ENCODE results near the gene LGALS1.
A peak's percentile ranks its signal among the peaks of the same experiment; 100 is the strongest.
"Not testable (repeated sequence)": the region's sequence is repeated elsewhere in the genome, so short reads cannot be mapped to it uniquely, and the experiment has no call there.

The LGALS1 gene

DNA sequence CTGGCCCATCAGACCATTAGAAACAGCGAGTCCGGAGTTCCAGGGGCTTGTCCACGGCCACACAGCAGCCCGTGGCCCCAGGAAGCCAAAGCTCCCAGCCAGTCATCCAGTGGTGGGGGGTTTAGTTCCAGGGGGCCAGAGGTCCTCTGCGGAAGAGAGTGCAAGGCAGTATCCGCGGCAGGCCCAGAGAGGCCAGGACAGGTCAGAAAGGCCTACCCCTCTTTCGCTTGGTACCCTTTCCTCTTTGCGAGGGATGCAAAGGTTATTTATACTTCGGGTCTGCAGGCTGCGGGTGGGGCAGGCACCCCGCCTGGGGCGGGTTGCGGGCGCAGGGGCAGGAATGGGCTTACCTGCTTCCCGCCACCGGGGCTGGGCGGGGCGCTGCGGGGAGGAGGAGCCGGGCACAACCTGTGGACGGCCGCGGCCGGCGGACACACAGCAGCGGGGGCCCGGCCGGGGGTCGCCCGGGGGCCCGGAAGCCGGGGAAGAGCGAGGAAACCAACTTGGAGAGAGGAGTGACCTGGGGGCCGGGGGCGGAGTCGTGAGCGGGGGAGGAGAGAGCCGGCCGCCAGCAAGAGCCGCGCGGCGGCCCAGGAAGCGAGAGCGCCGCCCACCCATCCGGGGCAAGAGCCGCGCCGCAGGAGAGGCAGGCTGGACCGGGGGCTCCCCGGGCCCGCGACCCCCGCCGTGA lies 36.2 kb upstream of the LGALS1 start, which contains the start of gene SH3BP1:
TSS of gene SH3BP1 (plus strand) at position 600 of the 691 bp plus-strand sequence. CDS start 119 bp downstream, outside the sequence.
- DNase-seq (ENCODE audit: low read depth in 4 of 4, low spot score in 1 of 4) = peak in 1 of 4 experiments; percentile 55

GRCh38 chr22:37639771-37640590 lies 35.5 kb upstream of the LGALS1 start:
- DNase-seq (ENCODE audit: low read depth in 4 of 4, low spot score in 1 of 4) = no peak

DNA sequence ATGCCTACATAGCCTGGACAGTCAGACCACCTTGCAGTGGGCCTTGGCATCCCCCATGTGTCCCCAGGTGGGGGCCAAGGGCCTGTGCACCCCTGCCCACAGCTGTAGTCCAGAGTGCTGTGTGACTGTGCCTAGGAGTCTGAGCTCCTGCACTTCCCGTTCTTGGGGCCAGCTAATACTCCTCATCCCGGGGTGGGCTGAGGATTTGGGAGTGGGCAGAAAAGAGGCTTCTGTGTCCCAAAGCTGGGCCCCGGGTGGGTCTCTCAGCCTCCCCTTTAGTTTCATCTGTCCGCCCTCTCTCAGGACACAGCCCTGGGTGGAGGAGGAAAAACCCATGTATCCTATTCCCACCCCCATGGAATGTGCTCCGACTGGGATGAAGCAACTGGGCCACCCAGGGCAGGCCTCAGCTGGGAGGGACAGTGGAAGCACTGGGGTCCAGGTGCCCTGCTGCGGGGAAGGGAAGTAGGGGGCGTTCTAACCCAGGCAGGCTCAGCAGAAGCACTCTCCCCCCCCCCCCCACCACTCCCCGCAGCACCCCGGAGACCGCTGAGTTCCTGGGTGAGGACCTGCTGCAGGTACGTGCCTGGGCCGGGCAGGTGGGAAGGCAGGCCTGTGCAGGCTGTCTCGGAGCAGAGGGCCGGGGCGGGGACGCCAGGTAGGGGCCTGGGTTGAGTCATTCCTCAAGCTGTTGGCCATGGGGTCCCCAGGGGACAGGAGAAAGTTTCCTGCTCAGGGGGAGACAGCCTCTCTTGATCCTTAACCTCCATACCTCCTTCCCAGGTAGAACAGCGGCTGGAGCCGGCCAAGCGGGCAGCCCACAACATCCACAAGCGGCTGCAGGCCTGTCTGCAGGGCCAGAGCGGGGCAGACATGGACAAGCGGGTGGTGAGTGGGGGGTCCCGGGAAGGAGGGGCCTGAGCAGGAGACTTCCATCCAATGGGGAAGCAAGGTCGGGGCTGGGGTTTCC lies 34.6 kb upstream of the LGALS1 start:
- no peak for DNase-seq (ENCODE audit: low read depth in 4 of 4, low spot score in 1 of 4)

- DNase-seq (ENCODE audit: low read depth in 4 of 4, low spot score in 1 of 4) = no peak
Measured at GRCh38 chr22:37641561-37641949, 33.9 kb upstream of the LGALS1 start.

GRCh38 chr22:37643225-37643847 lies 32.1 kb upstream of the LGALS1 start:
- DNase-seq (ENCODE audit: low read depth in 4 of 4, low spot score in 1 of 4) = peak; percentile 80 to 93 (median 82)

DNA sequence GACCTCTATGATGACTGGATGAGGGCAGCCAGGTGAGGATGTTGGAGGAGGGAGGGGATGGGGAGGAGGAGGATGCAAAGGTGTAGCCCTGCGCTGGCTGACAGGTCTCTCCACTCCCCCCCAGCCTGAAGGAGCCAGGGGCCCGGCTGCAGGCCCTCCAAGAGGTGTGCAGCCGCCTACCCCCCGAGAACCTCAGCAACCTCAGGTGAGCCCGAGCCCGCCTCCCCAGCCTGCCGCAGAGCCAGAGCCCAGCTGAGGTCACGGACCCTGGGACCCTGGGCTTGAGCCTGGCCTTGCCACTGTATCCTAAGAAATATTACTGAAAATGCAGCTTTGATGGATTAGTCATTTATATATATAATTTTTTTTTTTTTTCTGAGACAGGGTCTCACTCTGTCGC lies 28.1 kb upstream of the LGALS1 start:
- DNase-seq (ENCODE audit: low read depth in 4 of 4, low spot score in 1 of 4) = no peak

- DNase-seq (ENCODE audit: low read depth in 4 of 4, low spot score in 1 of 4) = no peak
Measured at GRCh38 chr22:37647928-37648327, 27.5 kb upstream of the LGALS1 start.

DNA sequence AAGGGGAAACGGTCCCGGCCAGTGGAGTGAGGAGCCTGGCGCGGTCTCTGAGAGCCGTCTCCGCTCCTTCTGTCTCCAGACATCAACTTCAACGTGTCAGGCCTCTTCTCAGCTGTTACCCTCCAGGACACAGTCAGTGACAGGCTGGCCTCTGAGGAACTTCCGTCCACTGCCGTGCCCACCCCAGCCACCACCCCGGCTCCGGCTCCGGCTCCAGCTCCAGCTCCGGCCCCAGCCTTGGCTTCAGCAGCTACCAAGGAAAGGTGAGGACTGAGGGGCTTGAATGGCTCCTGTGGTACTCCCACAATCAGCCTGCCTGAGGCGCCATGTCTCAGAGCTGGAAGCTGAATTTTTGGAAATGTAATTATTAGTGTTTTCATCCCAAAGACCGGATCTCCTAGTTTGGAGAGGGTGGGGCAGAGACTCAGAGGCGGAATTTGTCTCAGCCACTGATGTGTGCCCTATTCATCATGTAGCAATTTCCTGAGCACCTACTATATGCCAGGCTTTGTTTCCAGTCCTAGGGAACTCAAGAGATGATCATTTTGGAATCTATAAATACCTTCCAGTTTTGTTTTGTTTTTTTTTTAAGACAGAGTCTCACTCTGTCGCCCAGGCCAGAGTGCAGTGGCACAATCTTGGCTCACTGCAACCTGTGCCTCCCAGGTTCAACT lies 24.8 kb upstream of the LGALS1 start:
- no peak for DNase-seq (ENCODE audit: low read depth in 4 of 4, low spot score in 1 of 4)

DNA sequence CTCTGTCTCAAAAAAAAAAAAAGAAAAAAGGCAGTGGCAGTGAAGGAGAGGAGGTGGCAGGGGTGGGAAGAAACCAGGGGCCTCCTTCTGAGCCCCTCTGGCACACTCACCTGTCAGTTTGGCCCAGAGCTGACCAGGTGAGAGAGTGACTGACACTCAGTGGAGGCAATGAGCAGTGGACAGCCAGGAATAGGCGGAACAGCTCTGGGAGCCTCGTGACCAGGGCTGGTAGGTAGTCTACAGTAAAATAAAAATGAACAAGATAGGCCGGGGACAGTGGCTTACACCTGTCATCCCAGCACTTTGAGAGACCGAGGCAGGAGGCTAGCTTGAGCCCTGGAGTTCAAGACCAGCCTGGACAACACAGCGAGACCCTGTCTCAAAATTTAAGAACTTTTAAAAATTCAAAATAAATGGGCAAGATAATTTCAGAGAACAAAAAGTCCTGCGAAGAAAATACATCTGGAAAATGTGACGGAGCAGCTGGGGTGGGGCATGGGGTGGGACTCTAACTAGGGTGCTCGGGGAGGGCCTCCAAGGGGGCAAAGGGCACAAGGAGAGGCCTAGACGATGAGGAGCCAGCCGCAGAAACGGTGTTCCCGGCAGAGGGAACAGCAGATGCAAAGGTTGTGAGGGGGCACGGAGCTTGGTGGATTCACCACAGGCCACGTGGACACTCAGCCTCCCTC lies 20.7 kb upstream of the LGALS1 start:
- no peak for DNase-seq (ENCODE audit: low read depth in 4 of 4, low spot score in 1 of 4)

GRCh38 chr22:37655252-37655563 lies 20.2 kb upstream of the LGALS1 start:
- no peak for DNase-seq (ENCODE audit: low read depth in 4 of 4, low spot score in 1 of 4)

DNA sequence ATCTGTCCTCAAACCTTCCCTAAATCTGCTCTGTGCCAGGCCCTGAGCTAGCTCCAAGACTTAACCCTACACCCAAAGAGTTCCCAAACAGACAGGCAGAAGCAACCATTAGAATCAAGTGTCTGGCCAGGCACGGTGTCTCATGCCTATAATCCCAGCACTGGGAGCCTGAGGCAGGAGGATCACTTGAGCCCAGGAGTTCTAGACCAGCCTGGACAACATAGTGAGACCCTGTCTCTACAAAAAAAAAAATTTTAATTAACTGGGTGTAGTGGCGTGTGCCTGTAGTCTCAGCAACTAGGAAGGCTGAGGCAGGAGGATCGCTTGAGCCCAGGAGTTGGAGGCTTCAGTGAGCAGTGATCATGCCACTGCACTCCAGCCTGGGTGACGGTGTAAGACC lies 18.9 kb upstream of the LGALS1 start:
- not testable (repeated sequence) for DNase-seq (ENCODE audit: low read depth in 4 of 4, low spot score in 1 of 4)

- DNase-seq (ENCODE audit: low read depth in 4 of 4, low spot score in 1 of 4) = no peak
Measured at GRCh38 chr22:37657590-37658132, 17.8 kb upstream of the LGALS1 start.

DNA sequence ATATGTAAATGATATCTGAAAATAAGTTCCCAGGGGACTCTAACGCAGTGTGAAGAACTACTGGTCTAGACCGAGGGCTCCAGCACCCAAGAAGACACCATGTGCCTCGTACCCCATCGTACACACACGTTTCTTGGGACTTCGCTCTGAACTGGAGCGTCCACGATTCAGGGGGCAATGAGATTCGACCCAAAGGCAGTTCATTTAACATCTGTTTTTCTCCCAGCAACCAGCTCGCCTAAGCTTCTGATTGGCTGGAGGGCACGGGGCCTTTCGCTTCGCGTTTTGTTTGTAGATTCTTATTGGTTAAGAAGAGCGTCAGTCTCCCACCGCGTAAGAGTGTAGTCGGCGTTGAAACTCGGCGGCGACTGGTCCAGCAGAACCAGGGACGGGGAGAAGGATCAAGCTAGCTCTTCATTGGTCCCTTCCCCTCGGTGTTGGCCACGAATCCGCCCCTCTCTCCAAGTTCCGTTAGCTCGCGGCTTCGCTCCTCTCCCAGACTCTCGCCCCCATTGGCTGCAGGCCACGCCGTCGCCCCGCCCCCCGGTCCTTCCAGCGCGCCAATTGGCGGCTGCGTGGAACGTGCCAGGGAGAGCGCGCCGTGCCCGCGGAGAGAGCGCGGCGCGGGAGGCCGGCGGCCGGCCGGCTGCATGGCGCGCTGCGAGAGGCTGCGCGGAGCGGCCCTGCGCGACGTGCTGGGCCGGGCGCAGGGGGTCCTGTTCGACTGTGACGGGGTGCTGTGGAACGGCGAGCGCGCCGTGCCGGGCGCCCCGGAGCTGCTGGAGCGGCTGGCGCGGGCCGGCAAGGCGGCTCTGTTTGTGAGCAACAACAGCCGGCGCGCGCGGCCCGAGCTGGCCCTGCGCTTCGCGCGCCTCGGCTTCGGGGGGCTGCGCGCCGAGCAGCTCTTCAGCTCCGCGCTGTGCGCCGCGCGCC lies 17.0 kb upstream of the LGALS1 start, which contains the start of gene PDXP:
TSS of gene PDXP (plus strand) at position 591 of the 933 bp plus-strand sequence. CDS start at position 651, 60 bp downstream.
- DNase-seq (ENCODE audit: low read depth in 4 of 4, low spot score in 1 of 4) = peak; percentile 95 to 98 (median 95)

GRCh38 chr22:37659066-37659896 lies 16.2 kb upstream of the LGALS1 start:
- no peak for DNase-seq (ENCODE audit: low read depth in 4 of 4, low spot score in 1 of 4)

DNA sequence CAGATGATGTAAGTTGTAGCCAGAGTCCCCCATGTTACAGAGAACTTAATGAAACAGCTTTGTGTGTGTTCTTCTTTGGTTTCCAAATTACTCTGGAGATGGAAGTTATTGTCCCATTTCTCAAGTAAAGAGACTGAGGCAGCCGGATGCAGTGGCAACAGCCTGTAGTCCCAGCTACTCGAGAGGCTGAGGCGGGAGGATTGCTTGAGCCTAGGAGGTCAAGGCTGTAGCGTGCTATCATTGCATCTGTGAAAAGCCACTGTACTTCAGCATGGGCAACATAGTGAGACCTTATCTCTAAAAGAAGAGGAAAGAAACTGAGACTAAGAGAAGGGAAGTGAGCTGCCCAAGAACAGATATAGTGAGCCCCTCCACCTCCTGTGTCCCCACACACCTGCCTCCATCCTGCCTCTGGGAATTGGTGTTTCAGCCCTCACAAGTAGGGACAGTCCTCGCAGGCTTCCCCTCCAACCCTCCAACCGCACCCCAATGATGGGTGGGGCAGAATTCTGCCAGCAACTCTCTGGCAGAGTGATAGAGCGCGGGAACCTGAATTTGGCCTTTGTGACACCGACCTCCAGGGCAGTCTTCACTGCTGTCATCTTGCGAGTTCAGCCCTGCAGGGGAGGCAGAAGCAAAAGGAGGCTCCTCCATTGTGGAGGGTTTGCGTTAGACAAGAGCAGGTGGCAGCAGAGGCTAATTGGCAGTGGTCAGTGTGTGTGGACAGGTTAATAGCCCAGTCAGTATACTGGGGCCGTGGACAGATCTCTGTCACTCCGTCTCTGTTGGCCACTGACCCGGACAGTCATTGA lies 15.3 kb upstream of the LGALS1 start:
- DNase-seq (ENCODE audit: low read depth in 4 of 4, low spot score in 1 of 4) = no peak

GRCh38 chr22:37660709-37661045 lies 14.8 kb upstream of the LGALS1 start:
- DNase-seq (ENCODE audit: low read depth in 4 of 4, low spot score in 1 of 4) = no peak
